Uterus (tissue), 2 donors: ENCODE measurements around the gene CFAP73.
"Not testable (repeated sequence)": the region's sequence is repeated elsewhere in the genome, so short reads cannot be mapped to it uniquely, and the experiment has no call there.

Source experiments
- POLR2A ChIP-seq, 2 donors: fragments of 450-650 bp; IDR thresholded peaks; one replicate each; pipeline ENCODE4 v1.6.1; 2016; ENCODE audit warnings: antibody characterized with exemption in 2 of 2, mild to moderate bottlenecking in 1 of 2, moderate library complexity in 1 of 2
- TF ChIP-seq, protein P1 (sequence below), 4 experiments: fragments of 200-600 bp in 2 of 4; fragments of 450-650 bp in 2 of 4; sonication (generic) in 2 of 4; IDR thresholded peaks; one replicate each; pipeline ENCODE4 v1.5.1; 2016 to 2019; ENCODE audit warnings: antibody characterized with exemption in 4 of 4, mild to moderate bottlenecking in 2 of 4, moderate library complexity in 1 of 4

DNA sequence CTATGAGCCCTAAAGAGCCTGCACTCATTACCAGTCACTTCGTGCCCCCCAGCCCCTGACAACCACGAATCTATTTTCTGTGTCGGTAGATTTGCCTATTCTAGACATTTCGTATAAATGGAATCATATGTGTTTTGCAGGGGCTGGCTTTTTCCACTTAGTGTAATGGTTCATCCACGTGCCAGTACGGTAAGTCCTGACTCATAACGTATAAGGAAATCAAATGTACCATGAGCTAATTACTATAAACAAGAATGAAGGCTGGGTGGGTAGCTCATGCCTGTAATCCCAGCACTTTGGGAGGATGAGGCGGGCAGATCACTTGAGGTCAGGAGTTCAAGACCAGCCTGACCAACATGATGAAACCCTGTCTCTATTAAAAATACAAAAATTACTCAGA is 31.8 kb upstream of the CFAP73 start:
- not testable (repeated sequence) for TF ChIP-seq POLR2A (IDR thresholded peaks at IDR 0.05)
- TF ChIP-seq, protein P1, sequence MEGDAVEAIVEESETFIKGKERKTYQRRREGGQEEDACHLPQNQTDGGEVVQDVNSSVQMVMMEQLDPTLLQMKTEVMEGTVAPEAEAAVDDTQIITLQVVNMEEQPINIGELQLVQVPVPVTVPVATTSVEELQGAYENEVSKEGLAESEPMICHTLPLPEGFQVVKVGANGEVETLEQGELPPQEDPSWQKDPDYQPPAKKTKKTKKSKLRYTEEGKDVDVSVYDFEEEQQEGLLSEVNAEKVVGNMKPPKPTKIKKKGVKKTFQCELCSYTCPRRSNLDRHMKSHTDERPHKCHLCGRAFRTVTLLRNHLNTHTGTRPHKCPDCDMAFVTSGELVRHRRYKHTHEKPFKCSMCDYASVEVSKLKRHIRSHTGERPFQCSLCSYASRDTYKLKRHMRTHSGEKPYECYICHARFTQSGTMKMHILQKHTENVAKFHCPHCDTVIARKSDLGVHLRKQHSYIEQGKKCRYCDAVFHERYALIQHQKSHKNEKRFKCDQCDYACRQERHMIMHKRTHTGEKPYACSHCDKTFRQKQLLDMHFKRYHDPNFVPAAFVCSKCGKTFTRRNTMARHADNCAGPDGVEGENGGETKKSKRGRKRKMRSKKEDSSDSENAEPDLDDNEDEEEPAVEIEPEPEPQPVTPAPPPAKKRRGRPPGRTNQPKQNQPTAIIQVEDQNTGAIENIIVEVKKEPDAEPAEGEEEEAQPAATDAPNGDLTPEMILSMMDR (IDR thresholded peaks at IDR 0.05): not testable (repeated sequence)
